NCI-H510A treated with DMSO at 0.1 percent for 48 hours (cell line): ENCODE results near the gene IDUA.

Source experiments
- DNase-seq: peaks from one replicate; lab custom pipeline; 2025; lab: John Stamatoyannopoulos, UW

IDUA gene

GRCh38 chr4:1015746-1016145 is 28.9 kb downstream of the IDUA start:
- DNase-seq: no peak

- no peak for DNase-seq
These were observed 30.4 kb downstream of the IDUA start for GRCh38 chr4:1017211-1017610.

GRCh38 chr4:1017706-1018105 is 30.9 kb downstream of the IDUA start:
- DNase-seq: no peak

- DNase-seq: no peak
These were observed 31.5 kb downstream of the IDUA start for GRCh38 chr4:1018147-1019020.

GRCh38 chr4:1019320-1019719 is 32.5 kb downstream of the IDUA start:
- DNase-seq: no peak

GRCh38 chr4:1019729-1020470 is 33.1 kb downstream of the IDUA start:
- no peak for DNase-seq

GRCh38 chr4:1021386-1022050 is 34.7 kb downstream of the IDUA start:
- DNase-seq: no peak

GRCh38 chr4:1022051-1022738 is 35.4 kb downstream of the IDUA start:
- no peak for DNase-seq

- DNase-seq: no peak
These were observed 35.9 kb downstream of the IDUA start for GRCh38 chr4:1022739-1023066.

GRCh38 chr4:1023075-1023640 is 36.3 kb downstream of the IDUA start:
- DNase-seq: no peak

- DNase-seq: no peak
These were observed 37.3 kb downstream of the IDUA start for GRCh38 chr4:1023895-1024740.

GRCh38 chr4:1024882-1025545 is 38.2 kb downstream of the IDUA start:
- no peak for DNase-seq

- no peak for DNase-seq
These were observed 39.3 kb downstream of the IDUA start for GRCh38 chr4:1026115-1026514.

GRCh38 chr4:1027219-1027914 is 40.5 kb downstream of the IDUA start:
- DNase-seq: no peak

GRCh38 chr4:1027915-1028238 is 41.0 kb downstream of the IDUA start:
- no peak for DNase-seq

- DNase-seq: no peak
These were observed 41.9 kb downstream of the IDUA start for GRCh38 chr4:1028574-1029220.

GRCh38 chr4:1029529-1029928 is 42.7 kb downstream of the IDUA start:
- DNase-seq: no peak

GRCh38 chr4:1030031-1030430 is 43.2 kb downstream of the IDUA start:
- no peak for DNase-seq

- no peak for DNase-seq
These were observed 43.7 kb downstream of the IDUA start for GRCh38 chr4:1030559-1030958.

- no peak for DNase-seq
These were observed 44.5 kb downstream of the IDUA start for GRCh38 chr4:1031346-1031745.
